LNCaP clone FGC (cell line): Measurements from ENCODE around the gene MIA.
"Not testable (repeated sequence)": the region's sequence is repeated elsewhere in the genome, so short reads cannot be mapped to it uniquely, and the experiment has no call there.

Experiments
- DNase-seq: peaks from one replicate; pipeline ENCODE4 v3.0.0-alpha.2; 2011; ENCODE audit warnings: low read depth
- H3K4me3 ChIP-seq: 2 replicates; pipeline ENCODE4 v1.5.1; 2011; ENCODE audit warnings: mild to moderate bottlenecking, low read depth, low read length, control low read depth
- CTCF ChIP-seq: IDR thresholded peaks from 2 replicates; pipeline ENCODE4 v1.5.1; 2012; ENCODE audit warnings: mild to moderate bottlenecking; ENCODE audit not compliant: control insufficient read depth, insufficient read depth; ENCODE audit errors: extremely low read depth

Gene MIA

GRCh38 chr19:40781140-40781539 is 5.8 kb downstream of the MIA start:
- no peak for TF ChIP-seq CTCF
- DNase-seq, result no peak
- no peak overlapping the region for H3K4me3 ChIP-seq

- H3K4me3 ChIP-seq, result no peak overlapping the region
- no peak for TF ChIP-seq CTCF
- DNase-seq, result no peak
These were observed 8.4 kb downstream of the MIA start for GRCh38 chr19:40783711-40784110.

GRCh38 chr19:40784146-40784545 is 8.8 kb downstream of the MIA start:
- not testable (repeated sequence) for DNase-seq, H3K4me3 ChIP-seq

- DNase-seq, result no peak
- no peak overlapping the region for H3K4me3 ChIP-seq
- TF ChIP-seq CTCF, result no peak
These were observed 10.2 kb downstream of the MIA start for GRCh38 chr19:40785526-40785925.

- TF ChIP-seq CTCF, result no peak
- H3K4me3 ChIP-seq, result no peak overlapping the region
- DNase-seq, result no peak
These were observed 11.0 kb downstream of the MIA start for GRCh38 chr19:40786060-40787037.

GRCh38 chr19:40791349-40791748 is 16.0 kb downstream of the MIA start:
- H3K4me3 ChIP-seq, result no peak overlapping the region
- TF ChIP-seq CTCF, result no peak
- DNase-seq, result no peak

- TF ChIP-seq CTCF, result no peak
- DNase-seq, result no peak
- H3K4me3 ChIP-seq, result no peak overlapping the region
These were observed 16.7 kb downstream of the MIA start for GRCh38 chr19:40791996-40792395.
